SK-N-SH treated with all-trans-retinoic acid at 6 μM for 48 hours (cell line): Measurements from ENCODE around the gene GASK1B.

Experiments
- ATAC-seq: fragments of 200-7000 bp; cut with Tn5 transposase; 3 replicates; pipeline ENCODE4 v1.9.1; 2020; ENCODE audit warnings: mild to moderate bottlenecking, moderate library complexity
- ARNTL ChIP-seq: fragments of 450-650 bp; formaldehyde crosslinking; IDR thresholded peaks from 2 replicates; pipeline ENCODE4 v1.5.0; 2020; ENCODE audit warnings: low read depth, mild to moderate bottlenecking, moderate library complexity, borderline replicate concordance
- BACH2 ChIP-seq: fragments of 250-450 bp; sonication (Bioruptor Pico); IDR thresholded peaks from 2 replicates; pipeline ENCODE4 v1.9.0; 2021; ENCODE audit warnings: mild to moderate bottlenecking, borderline replicate concordance
- CREB5 ChIP-seq: fragments of 250-450 bp; sonication (Bioruptor Pico); IDR thresholded peaks from 2 replicates; pipeline ENCODE4 v1.5.1; 2020; ENCODE audit warnings: low read depth, mild to moderate bottlenecking, moderate library complexity
- CSDC2 ChIP-seq: fragments of 250-450 bp; sonication (Bioruptor Pico); IDR thresholded peaks from 2 replicates; pipeline ENCODE4 v1.5.0; 2020; ENCODE audit warnings: mild to moderate bottlenecking, moderate library complexity
- CSRNP3 ChIP-seq: fragments of 250-450 bp; sonication (Bioruptor Pico); IDR thresholded peaks from 2 replicates; pipeline ENCODE4 v1.5.1; 2021; ENCODE audit warnings: mild to moderate bottlenecking, moderate library complexity
- ESRRG ChIP-seq: fragments of 250-450 bp; sonication (Bioruptor Pico); IDR thresholded peaks from 2 replicates; pipeline ENCODE4 v1.6.1; 2021; ENCODE audit warnings: mild to moderate bottlenecking
- GLIS3 ChIP-seq: fragments of 250-450 bp; sonication (Bioruptor Pico); IDR thresholded peaks from 2 replicates; pipeline ENCODE4 v1.5.0; 2020; ENCODE audit warnings: mild to moderate bottlenecking, moderate library complexity
- ISL1 ChIP-seq: fragments of 250-450 bp; sonication (Bioruptor Pico); IDR thresholded peaks from 2 replicates; pipeline ENCODE4 v2.1.2; 2022; ENCODE audit warnings: mild to moderate bottlenecking, moderate library complexity
- OSR1 ChIP-seq: fragments of 250-450 bp; sonication (Bioruptor Pico); IDR thresholded peaks from 2 replicates; pipeline ENCODE4 v1.8.0; 2022; ENCODE audit warnings: moderate library complexity, mild to moderate bottlenecking, inconsistent platforms
- PATZ1 ChIP-seq: fragments of 250-450 bp; sonication (Bioruptor Pico); IDR thresholded peaks from 2 replicates; pipeline ENCODE4 v1.8.0; 2020; ENCODE audit warnings: mild to moderate bottlenecking, moderate library complexity, borderline replicate concordance
- POU6F1 ChIP-seq: fragments of 250-450 bp; sonication (Bioruptor Pico); IDR thresholded peaks from 2 replicates; pipeline ENCODE4 v1.8.0; 2021; ENCODE audit warnings: low read depth, mild to moderate bottlenecking, moderate library complexity, borderline replicate concordance
- PPARA ChIP-seq: fragments of 250-450 bp; sonication (Bioruptor Pico); IDR thresholded peaks from 2 replicates; pipeline ENCODE4 v1.5.0; 2020; ENCODE audit warnings: mild to moderate bottlenecking, borderline replicate concordance
- RARB ChIP-seq: fragments of 250-450 bp; sonication (Bioruptor Pico); IDR thresholded peaks from 2 replicates; pipeline ENCODE4 v1.8.0; 2021; ENCODE audit warnings: mild to moderate bottlenecking, moderate library complexity
- TOX ChIP-seq: fragments of 250-450 bp; sonication (Bioruptor Pico); IDR thresholded peaks from 2 replicates; pipeline ENCODE4 v1.8.0; 2021; ENCODE audit warnings: mild to moderate bottlenecking, moderate library complexity, borderline replicate concordance
- TSHZ2 ChIP-seq: fragments of 250-450 bp; sonication (Bioruptor Pico); IDR thresholded peaks from 2 replicates; pipeline ENCODE4 v1.5.0; 2020; ENCODE audit warnings: mild to moderate bottlenecking, moderate library complexity
- ZC3H10 ChIP-seq: fragments of 250-450 bp; sonication (Bioruptor Pico); IDR thresholded peaks from 2 replicates; pipeline ENCODE4 v1.5.1; 2021; ENCODE audit warnings: mild to moderate bottlenecking, moderate library complexity
- ZFP3 ChIP-seq: fragments of 250-450 bp; sonication (Bioruptor Pico); IDR thresholded peaks from 2 replicates; pipeline ENCODE4 v1.5.0; 2020; ENCODE audit warnings: mild to moderate bottlenecking, moderate library complexity
- ZFP30 ChIP-seq: fragments of 450-650 bp; formaldehyde crosslinking; IDR thresholded peaks from 2 replicates; pipeline ENCODE4 v1.5.0; 2022; ENCODE audit warnings: mild to moderate bottlenecking, moderate library complexity
- ZNF565 ChIP-seq: fragments of 450-650 bp; formaldehyde crosslinking; conservative IDR thresholded peaks from 2 replicates; pipeline ENCODE4 v1.5.0; 2020; ENCODE audit warnings: low read depth, mild to moderate bottlenecking, moderate library complexity
- ZNF70 ChIP-seq: fragments of 450-650 bp; formaldehyde crosslinking; IDR thresholded peaks from 2 replicates; pipeline ENCODE4 v1.5.0; 2020; ENCODE audit warnings: mild to moderate bottlenecking, moderate library complexity
- ZNF8 ChIP-seq: fragments of 450-650 bp; formaldehyde crosslinking; IDR thresholded peaks from 2 replicates; pipeline ENCODE4 v1.5.0; 2020; ENCODE audit warnings: mild to moderate bottlenecking, moderate library complexity

The GASK1B gene

GRCh38 chr4:158139086-158139485 lies 33.7 kb downstream of the GASK1B start:
- 0 out of 2 replicates have a peak, but pooled peaks have one; percentile 38 for TF ChIP-seq POU6F1 (CRISPR knock-in tag)
- no peak for TF ChIP-seq ZNF565
- 0 out of 2 replicates have a peak, but pooled peaks have one; percentile 72 for TF ChIP-seq GLIS3
- TF ChIP-seq ZFP30 (CRISPR knock-in tag), result no peak
- TF ChIP-seq CREB5 (CRISPR knock-in tag), result peak; percentile 31; the same call in 1 of the 2 replicates
- TF ChIP-seq ISL1 (CRISPR knock-in tag), result peak; percentile 97
- 0 out of 2 replicates have a peak, but pooled peaks have one; percentile 20 for TF ChIP-seq ZNF8
- TF ChIP-seq, all 23 proteins: peak for 5
- peak; percentile 100 for ATAC-seq

GRCh38 chr4:158134222-158134621 lies 38.6 kb downstream of the GASK1B start:
- ATAC-seq, result no peak
- no peak for TF ChIP-seq ESRRG (CRISPR knock-in tag)
- TF ChIP-seq TSHZ2, result no peak
- no peak for TF ChIP-seq CSDC2 (CRISPR knock-in tag)
- no peak for TF ChIP-seq ZFP3 (CRISPR knock-in tag)
- TF ChIP-seq ISL1 (CRISPR knock-in tag), result no peak
- TF ChIP-seq ZC3H10 (CRISPR knock-in tag), result no peak
- TF ChIP-seq GLIS3, result no peak
- TF ChIP-seq ARNTL (CRISPR knock-in tag), result no peak
- TF ChIP-seq TOX (CRISPR knock-in tag), result no peak
- no peak for TF ChIP-seq ZNF565
- TF ChIP-seq CSRNP3 (CRISPR knock-in tag), result no peak

GRCh38 chr4:158133551-158133950 lies 39.3 kb downstream of the GASK1B start:
- TF ChIP-seq ISL1 (CRISPR knock-in tag) (no peak), OSR1 (CRISPR knock-in tag) (no peak), POU6F1 (CRISPR knock-in tag) (no peak), ZNF70 (no peak), ZFP30 (CRISPR knock-in tag) (no peak), BACH2 (no peak), ZNF565 (no peak), CREB5 (CRISPR knock-in tag) (no peak), ZC3H10 (CRISPR knock-in tag) (no peak), RARB (no peak), PATZ1 (CRISPR knock-in tag) (no peak), PPARA (CRISPR knock-in tag) (no peak), ZFP3 (CRISPR knock-in tag) (no peak), ZNF8 (no peak), CSDC2 (CRISPR knock-in tag) (no peak), TSHZ2 (no peak)
- no peak for ATAC-seq
